ENCODE results near the gene DRG1. TPM values are rescaled to one million over a fixed set of nuclear protein-coding genes. Genes with fewer than 3 reads are reported as not detected.
"Not testable (repeated sequence)": the region's sequence is repeated elsewhere in the genome, so short reads cannot be mapped to it uniquely, and the experiment has no call there.

Gene DRG1
- total RNA-seq, 3 donors from 2014 or later (not counting 1 experiment from before 2014, with no cell fraction given) = 50.2 to 60.3 (median 55.4) TPM

GRCh38 chr22:31477329-31477728 is 77.9 kb downstream of the DRG1 start:
- no peaks in the 10 kb centered on the region for H3K27me3 Mint-ChIP-seq (ENCODE audit: low read depth in 2 of 2)
- no peak for TF ChIP-seq CTCF (IDR thresholded peaks at IDR 0.05)
- peaks cover 5% of the 10 kb centered on the region for H3K36me3 Mint-ChIP-seq
- intact Hi-C loops (cut with micrococcal nuclease) = no loop called here
- H3K4me3 ChIP-seq (ENCODE audit: low read length) = no peak overlapping the region
- no peak for DNase-seq
- WGBS (ENCODE audit: insufficient coverage) = 79% methylated on average over 3 of the region's 4 CpGs
- ATAC-seq = no peak
- no peaks in the 10 kb centered on the region for H3K4me1 ChIP-seq (ENCODE audit: control insufficient read depth, insufficient read depth, low read length)
- H3K36me3 ChIP-seq (ENCODE audit: control insufficient read depth, insufficient read depth, low read length) = peaks cover 17% of the 10 kb centered on the region
- H3K27me3 ChIP-seq (ENCODE audit: control insufficient read depth, insufficient read depth, low read length) = no peaks in the 10 kb centered on the region
- H3K27ac ChIP-seq (ENCODE audit: low read length) = no peak overlapping the region
- H3K4me3 Mint-ChIP-seq = no peak overlapping the region
- H3K9me3 ChIP-seq (ENCODE audit: control insufficient read depth, insufficient read depth, low read length) = no peaks in the 10 kb centered on the region
- peaks cover 16 to 17% of the 10 kb centered on the region in 2 donors for H3K4me1 Mint-ChIP-seq
- no peaks in the 10 kb centered on the region for H3K9me3 Mint-ChIP-seq
- no peak overlapping the region for H3K27ac Mint-ChIP-seq

- Mint-ChIP-seq H3K27me3 (ENCODE audit: low read depth in 2 of 2) (no peaks in the 10 kb centered on the region), H3K4me1 (peaks cover 21 to 24% of the 10 kb centered on the region in 2 donors), H3K9me3 (no peaks in the 10 kb centered on the region), H3K36me3 (peaks cover 5% of the 10 kb centered on the region), H3K4me3 (no peak overlapping the region), H3K27ac (no peak overlapping the region)
- Histone ChIP-seq H3K4me3 (ENCODE audit: low read length) (no peak overlapping the region), H3K27me3 (ENCODE audit: control insufficient read depth, insufficient read depth, low read length) (no peaks in the 10 kb centered on the region), H3K36me3 (ENCODE audit: control insufficient read depth, insufficient read depth, low read length) (peaks cover 36% of the 10 kb centered on the region), H3K27ac (ENCODE audit: low read length) (no peak overlapping the region), H3K4me1 (ENCODE audit: control insufficient read depth, insufficient read depth, low read length) (no peaks in the 10 kb centered on the region), H3K9me3 (ENCODE audit: control insufficient read depth, insufficient read depth, low read length) (no peaks in the 10 kb centered on the region)
- intact Hi-C loops (cut with micrococcal nuclease) = no loop called here
- 87% methylated on average over 3 of the region's 3 CpGs for WGBS (ENCODE audit: insufficient coverage)
- ATAC-seq = no peak
- DNase-seq = no peak
- no peak for TF ChIP-seq CTCF (IDR thresholded peaks at IDR 0.05)
Measured at GRCh38 chr22:31481129-31481528, 81.7 kb downstream of the DRG1 start.

GRCh38 chr22:31482470-31482869 is 83.1 kb downstream of the DRG1 start:
- H3K9me3 Mint-ChIP-seq; H3K4me3 Mint-ChIP-seq; H3K27ac ChIP-seq (ENCODE audit: low read length); H3K27ac Mint-ChIP-seq; H3K36me3 Mint-ChIP-seq; H3K4me1 ChIP-seq (ENCODE audit: control insufficient read depth, insufficient read depth, low read length); ATAC-seq; H3K27me3 Mint-ChIP-seq (ENCODE audit: low read depth in 2 of 2); H3K27me3 ChIP-seq (ENCODE audit: control insufficient read depth, insufficient read depth, low read length); H3K9me3 ChIP-seq (ENCODE audit: control insufficient read depth, insufficient read depth, low read length); intact Hi-C loops (cut with micrococcal nuclease); DNase-seq; H3K4me3 ChIP-seq (ENCODE audit: low read length): not testable (repeated sequence)
- peaks cover 42% of the 10 kb centered on the region for H3K36me3 ChIP-seq (ENCODE audit: control insufficient read depth, insufficient read depth, low read length)
- 89% methylated on average over 7 of the region's 8 CpGs for WGBS (ENCODE audit: insufficient coverage)
- H3K4me1 Mint-ChIP-seq = peaks cover 18 to 22% of the 10 kb centered on the region in 2 donors

Other genes with a start within 250 kb of the DRG1 start
- gene RNF185, start 239.4 kb upstream of the DRG1 start, total RNA-seq = 10 to 100 TPM; 12.4 to 15.0 (median 13.2) TPM
- gene LIMK2, start 187.3 kb upstream of the DRG1 start, total RNA-seq = 10 to 100 TPM; 17.2 to 28.6 (median 19.1) TPM
- 100 to 1,000 TPM; 132 to 180 (median 161) TPM for gene PIK3IP1, start 107.1 kb upstream of the DRG1 start, total RNA-seq
- 10 to 100 TPM; 31.5 to 39.2 (median 37.3) TPM for gene PATZ1, start 53.3 kb upstream of the DRG1 start, total RNA-seq
- gene EIF4ENIF1, start 90.2 kb downstream of the DRG1 start, total RNA-seq = 10 to 100 TPM; 31.1 to 41.7 (median 41.2) TPM
- 100 to 1,000 TPM; 208 to 225 (median 217) TPM for gene SFI1, start 96.9 kb downstream of the DRG1 start, total RNA-seq

Data from natural killer cell (primary cell).